Gastrocnemius medialis (tissue), 4 donors: ENCODE results near the gene RNF151. TPM values are rescaled to one million over a fixed set of nuclear protein-coding genes. Genes with fewer than 3 reads are reported as not detected.

Experiments
- ATAC-seq, 2 donors: fragments of 150-250 bp; one replicate each; pipeline ENCODE4 v1.9.1; 2016
- DNase-seq, 2 donors: peaks; one replicate each; pipeline ENCODE4 v3.0.0-alpha.2; 2019
- H3K27ac ChIP-seq, 4 donors: fragments of 200-600 bp; sonication (generic); 1 replicate in 1 of 4; 2 replicates in 3 of 4; pipeline ENCODE4 v1.5.1; 2016 to 2018; ENCODE audit warnings: mild to moderate bottlenecking in 2 of 4, moderate library complexity in 1 of 4
- H3K27me3 ChIP-seq, 3 donors: fragments of 200-600 bp; sonication (generic) in 2 of 3; 1 replicate in 1 of 3; 2 replicates in 2 of 3; pipeline versions ENCODE4 v1.5.1 to v1.6.0; 2016 to 2019; ENCODE audit warnings: mild to moderate bottlenecking in 1 of 3, moderate library complexity in 1 of 3
- H3K36me3 ChIP-seq, 2 donors: fragments of 200-600 bp; sonication (generic) in 1 of 2; one replicate each; pipeline ENCODE4 v1.5.1; 2017 to 2018
- H3K4me1 ChIP-seq, 2 donors: fragments of 200-600 bp; sonication (generic) in 1 of 2; one replicate each; pipeline ENCODE4 v1.5.1; 2016 to 2017; ENCODE audit warnings: mild to moderate bottlenecking in 2 of 2
- H3K4me3 ChIP-seq, 4 donors: fragments of 200-600 bp; sonication (generic) in 3 of 4; 1 replicate in 1 of 4; 2 replicates in 3 of 4; pipeline ENCODE4 v1.5.1; 2016 to 2019; ENCODE audit warnings: mild to moderate bottlenecking in 2 of 4
- H3K9me3 ChIP-seq, 3 donors: fragments of 200-600 bp; sonication (generic) in 2 of 3; 1 replicate in 1 of 3; 2 replicates in 2 of 3; pipeline ENCODE4 v1.5.1; 2016 to 2019
- POLR2A ChIP-seq, 2 donors: fragments of 450-650 bp; IDR thresholded peaks; one replicate each; pipeline ENCODE4 v1.6.1; 2017; ENCODE audit warnings: antibody characterized with exemption in 2 of 2, mild to moderate bottlenecking in 2 of 2, moderate library complexity in 2 of 2
- in situ Hi-C, 4 donors: fragments of 200-750 bp; cut with MboI; loops; one replicate each; pipeline versions ENCODE4 v1.15.0 to v1.8.0; 2017; ENCODE audit warnings: low sequenced_read_pairs in 4 of 4
- intact Hi-C: fragments of 100-400 bp; cut with DNase I; formaldehyde crosslinking; loops from one replicate; pipeline ENCODE4 v1.15.1; 2023; ENCODE audit warnings: low total_unique reads
- total RNA-seq, 4 donors: library from RNA; depleted of rRNA; stranded (reverse); fragments of >200 nt; gene quantifications; one replicate each; pipeline versions ENCODE4 v1.1.0 to v1.2.3, GENCODE V29; 2016
- TF ChIP-seq, protein P1 (sequence below), 5 experiments: fragments of 450-650 bp in 3 of 5; fragments of 200-600 bp in 2 of 5; sonication (generic) in 2 of 5; IDR thresholded peaks in 4 of 5; conservative IDR thresholded peaks in 1 of 5; 1 replicate in 4 of 5; 2 replicates in 1 of 5; pipeline ENCODE4 v1.5.1; 2016 to 2019; ENCODE audit warnings: antibody characterized with exemption in 5 of 5, mild to moderate bottlenecking in 3 of 5, moderate library complexity in 3 of 5

The RNF151 gene
- total RNA-seq, 4 donors from 2014 or later, result not detected

DNA sequence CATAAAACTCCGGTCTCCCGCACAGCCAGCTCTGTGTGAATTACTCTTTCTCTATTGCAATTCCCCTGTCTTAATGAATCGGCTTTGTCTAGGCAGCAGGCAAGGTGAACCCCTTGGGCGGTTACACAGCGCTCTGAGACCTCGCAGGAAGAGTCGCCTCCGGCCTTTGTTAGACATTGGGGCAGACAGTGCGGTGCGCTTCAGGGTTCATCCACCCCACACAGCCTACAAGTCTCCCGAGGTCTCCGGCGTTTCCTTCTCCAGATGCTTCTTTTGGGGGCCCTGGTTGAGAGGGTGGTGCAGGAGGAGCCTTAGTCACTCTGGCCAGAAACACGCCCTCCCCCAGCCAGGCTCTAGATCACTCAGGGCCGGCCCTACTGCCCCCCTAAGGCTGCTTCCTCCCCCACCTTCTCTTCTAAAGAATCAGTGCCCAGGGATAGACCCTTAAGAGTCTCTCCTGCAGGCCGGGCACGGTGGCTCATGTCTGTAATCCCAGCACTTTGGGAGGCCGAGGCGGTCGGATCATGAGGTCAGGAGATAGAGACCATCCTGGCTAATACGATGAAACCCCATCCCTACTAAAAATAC is 21.9 kb upstream of the RNF151 start:
- Histone ChIP-seq H3K9me3 (no peaks in the 10 kb centered on the region), H3K4me1 (peaks cover 35 to 66% of the 10 kb centered on the region in 2 donors), H3K36me3 (peaks cover 0 to 10% of the 10 kb centered on the region in 2 donors), H3K27me3 (no peaks in the 10 kb centered on the region), H3K27ac (peak overlapping the region; percentile 98 to 100 (median 98)), H3K4me3 (no peak overlapping the region)
- TF ChIP-seq, protein P1, sequence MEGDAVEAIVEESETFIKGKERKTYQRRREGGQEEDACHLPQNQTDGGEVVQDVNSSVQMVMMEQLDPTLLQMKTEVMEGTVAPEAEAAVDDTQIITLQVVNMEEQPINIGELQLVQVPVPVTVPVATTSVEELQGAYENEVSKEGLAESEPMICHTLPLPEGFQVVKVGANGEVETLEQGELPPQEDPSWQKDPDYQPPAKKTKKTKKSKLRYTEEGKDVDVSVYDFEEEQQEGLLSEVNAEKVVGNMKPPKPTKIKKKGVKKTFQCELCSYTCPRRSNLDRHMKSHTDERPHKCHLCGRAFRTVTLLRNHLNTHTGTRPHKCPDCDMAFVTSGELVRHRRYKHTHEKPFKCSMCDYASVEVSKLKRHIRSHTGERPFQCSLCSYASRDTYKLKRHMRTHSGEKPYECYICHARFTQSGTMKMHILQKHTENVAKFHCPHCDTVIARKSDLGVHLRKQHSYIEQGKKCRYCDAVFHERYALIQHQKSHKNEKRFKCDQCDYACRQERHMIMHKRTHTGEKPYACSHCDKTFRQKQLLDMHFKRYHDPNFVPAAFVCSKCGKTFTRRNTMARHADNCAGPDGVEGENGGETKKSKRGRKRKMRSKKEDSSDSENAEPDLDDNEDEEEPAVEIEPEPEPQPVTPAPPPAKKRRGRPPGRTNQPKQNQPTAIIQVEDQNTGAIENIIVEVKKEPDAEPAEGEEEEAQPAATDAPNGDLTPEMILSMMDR (IDR thresholded peaks at IDR 0.05 in 4 of 5, conservative IDR thresholded peaks at IDR 0.05 in 1 of 5), result no peak
- TF ChIP-seq POLR2A (IDR thresholded peaks at IDR 0.05), result no peak
- DNase-seq, result no peak
- intact Hi-C loops (loop anchor here (10.0 kb wide), 1 partner anchor 590 kb away; the partner anchor contains the start of genes CEMP1 and PDPK1), in situ Hi-C loops (no loop called here)
- no peak for ATAC-seq

DNA sequence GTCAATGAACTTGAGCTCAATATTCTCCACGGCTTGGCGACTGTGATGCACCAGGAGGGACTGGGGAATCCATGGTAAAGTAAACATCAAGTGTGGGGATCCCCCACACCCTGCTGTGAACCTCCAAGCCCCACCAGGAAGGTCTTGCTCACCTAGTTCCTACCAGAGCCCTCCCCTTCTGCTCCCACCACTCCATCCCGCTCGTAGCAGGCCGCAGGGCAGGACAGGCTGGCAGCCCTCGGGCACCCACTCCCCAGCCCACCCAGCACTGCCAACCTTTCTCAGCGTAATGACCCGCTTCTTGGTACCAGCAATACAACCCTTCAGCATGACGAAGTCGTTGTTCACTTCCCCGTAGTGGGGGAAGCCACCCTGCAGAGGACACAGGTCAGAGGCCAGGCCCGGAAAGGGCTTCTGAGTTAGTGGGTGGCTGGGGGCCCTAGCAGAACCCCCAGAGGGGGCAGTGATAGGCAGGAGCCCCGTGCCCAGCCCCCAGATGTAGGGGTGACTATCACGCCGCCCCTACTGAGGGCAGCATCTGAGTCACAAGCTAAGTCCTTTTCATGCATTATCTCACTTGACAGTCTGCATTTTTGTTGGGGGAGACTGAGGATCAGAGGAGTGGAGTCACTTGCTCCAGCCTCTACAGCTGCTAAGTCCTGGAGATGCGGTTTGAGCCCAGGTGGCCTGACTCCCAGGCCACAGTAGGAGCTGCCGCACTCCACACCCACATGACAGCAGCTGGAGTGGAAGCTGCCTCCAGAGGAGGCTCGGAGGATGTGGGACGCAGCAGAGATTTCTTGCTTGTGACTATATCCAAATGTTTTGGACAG is 20.9 kb upstream of the RNF151 start:
- Histone ChIP-seq H3K27me3 (no peaks in the 10 kb centered on the region), H3K4me3 (no peak overlapping the region), H3K4me1 (peaks cover 39 to 69% of the 10 kb centered on the region in 2 donors), H3K9me3 (no peaks in the 10 kb centered on the region), H3K27ac (peak overlapping the region; percentile 98 to 100 (median 98)), H3K36me3 (no peaks in the 10 kb centered on the region)
- DNase-seq (no peak), ATAC-seq (no peak)
- intact Hi-C loops (loop anchor here (10.0 kb wide), 1 partner anchor 589 kb away; the partner anchor contains the start of genes CEMP1 and PDPK1), in situ Hi-C loops (no loop called here)
- no peak for TF ChIP-seq POLR2A (IDR thresholded peaks at IDR 0.05)
- TF ChIP-seq, protein P1 (IDR thresholded peaks at IDR 0.05 in 4 of 5, conservative IDR thresholded peaks at IDR 0.05 in 1 of 5), result no peak

GRCh38 chr16:1946495-1947368 is 19.9 kb upstream of the RNF151 start:
- in situ Hi-C loops (no loop called here), intact Hi-C loops (loop anchor here (10.0 kb wide), 1 partner anchor 588 kb away; the partner anchor contains the start of genes CEMP1 and PDPK1)
- Histone ChIP-seq H3K4me3 (no peak overlapping the region), H3K9me3 (no peaks in the 10 kb centered on the region), H3K4me1 (peaks cover 37 to 70% of the 10 kb centered on the region in 2 donors), H3K27ac (peak overlapping the region; percentile 98 to 100 (median 98)), H3K27me3 (no peaks in the 10 kb centered on the region), H3K36me3 (no peaks in the 10 kb centered on the region)
- ATAC-seq, result no peak
- DNase-seq, result peak in 1 of 2 donors; percentile 46
- TF ChIP-seq, protein P1 (IDR thresholded peaks at IDR 0.05 in 4 of 5, conservative IDR thresholded peaks at IDR 0.05 in 1 of 5), result no peak
- no peak for TF ChIP-seq POLR2A (IDR thresholded peaks at IDR 0.05)

DNA sequence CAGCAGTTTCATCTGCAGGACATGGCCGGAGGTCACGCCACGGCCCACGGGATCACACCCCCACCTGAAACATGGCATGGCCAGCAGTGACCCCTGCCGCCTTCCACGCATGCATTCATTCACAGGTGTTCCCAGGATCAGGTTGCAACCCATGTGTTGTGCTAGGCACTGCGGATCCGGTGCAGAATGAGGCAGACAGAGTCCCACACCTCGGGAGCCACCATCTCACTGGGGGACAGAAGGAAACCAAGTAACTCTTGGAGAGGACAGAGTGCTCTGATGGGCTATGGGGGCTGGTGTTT is 19.3 kb upstream of the RNF151 start:
- no peaks in the 10 kb centered on the region for H3K9me3 ChIP-seq
- no peak overlapping the region for H3K4me3 ChIP-seq
- TF ChIP-seq POLR2A (IDR thresholded peaks at IDR 0.05), result no peak
- TF ChIP-seq, protein P1 (IDR thresholded peaks at IDR 0.05 in 4 of 5, conservative IDR thresholded peaks at IDR 0.05 in 1 of 5), result no peak
- no peaks in the 10 kb centered on the region for H3K36me3 ChIP-seq
- intact Hi-C loops (loop anchor here (10.0 kb wide), 1 partner anchor 587 kb away; the partner anchor contains the start of genes CEMP1 and PDPK1), in situ Hi-C loops (no loop called here)
- H3K27me3 ChIP-seq, result no peaks in the 10 kb centered on the region
- DNase-seq (peak in 1 of 2 donors; percentile 55), ATAC-seq (no peak)
- peak overlapping the region; percentile 98 to 100 (median 98) for H3K27ac ChIP-seq
- H3K4me1 ChIP-seq, result peaks cover 31 to 69% of the 10 kb centered on the region in 2 donors
